Measurements from ENCODE around the gene FRMD8.

- no peak for TF ChIP-seq POLR2A (IDR thresholded peaks at IDR 0.05; ENCODE audit: low read length)
- no peak for TF ChIP-seq GATA1 (IDR thresholded peaks at IDR 0.05; ENCODE audit: low read depth, low read length)
Measured at GRCh38 chr11:65356394-65356972, 30.0 kb upstream of the FRMD8 start.

All from erythroblast (primary cell).